ENCODE data around the gene PRKAR2B.

Gene PRKAR2B

DNA sequence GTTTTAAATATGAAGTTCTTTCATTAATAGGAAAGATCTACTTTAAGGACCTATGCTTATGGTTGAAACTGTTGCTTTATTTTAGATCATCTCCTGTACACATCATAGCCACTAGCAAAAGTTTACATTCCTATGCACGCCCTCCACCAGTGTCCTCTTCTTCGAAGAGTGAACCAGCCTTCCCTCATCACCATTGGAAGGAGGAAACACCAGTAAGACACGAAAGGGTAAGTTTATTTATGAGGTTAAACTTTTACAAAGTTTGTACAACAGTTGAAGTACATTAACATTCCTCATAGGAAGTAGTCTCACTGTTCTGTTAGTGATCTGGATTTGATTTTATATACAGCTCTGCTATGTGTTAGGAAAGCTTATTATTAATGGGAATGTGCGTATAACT is 141.2 kb downstream of the PRKAR2B start:
- no peak for DNase-seq (ENCODE audit: low spot score)

GRCh38 chr7:107186240-107186639 is 141.7 kb downstream of the PRKAR2B start:
- DNase-seq (ENCODE audit: low spot score) = no peak

DNA sequence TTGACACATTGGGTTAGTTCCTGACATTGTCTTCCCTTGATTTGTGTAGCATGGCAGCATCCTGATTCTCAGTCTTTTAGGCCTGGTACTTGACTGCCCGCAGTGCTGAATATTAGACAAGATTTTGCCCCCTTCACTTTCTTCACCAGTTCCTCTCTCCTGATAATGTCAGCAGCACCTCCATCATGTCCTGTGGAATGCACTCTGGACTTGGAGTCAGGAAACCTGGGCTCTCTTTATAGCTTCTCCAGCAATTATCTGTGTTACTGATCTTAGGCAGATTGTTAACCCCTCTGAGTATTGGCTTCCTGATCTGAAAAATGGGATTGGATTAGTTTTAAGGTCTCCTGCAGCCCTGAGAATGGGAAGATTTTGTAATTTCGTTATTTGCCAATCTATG is 143.3 kb downstream of the PRKAR2B start:
- DNase-seq (ENCODE audit: low spot score) = no peak

DNA sequence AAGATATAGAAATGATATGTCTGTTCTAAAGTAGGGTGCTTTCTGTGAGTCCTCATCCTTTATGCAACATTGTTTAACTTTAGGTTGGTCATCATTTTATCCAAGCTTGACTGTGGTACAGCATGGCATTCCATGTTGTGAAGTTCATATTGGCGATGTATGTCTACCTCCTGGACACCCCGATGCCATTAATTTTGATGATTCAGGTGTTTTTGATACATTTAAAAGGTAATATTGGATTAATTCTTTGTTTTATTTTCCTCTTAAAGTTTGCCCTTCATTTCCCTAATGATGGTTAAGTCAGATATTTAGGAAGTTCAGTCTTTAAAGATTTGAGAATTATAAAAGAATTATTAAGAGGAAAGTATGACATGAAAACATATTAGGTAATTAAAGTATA is 145.6 kb downstream of the PRKAR2B start:
- DNase-seq (ENCODE audit: low spot score) = no peak

DNA sequence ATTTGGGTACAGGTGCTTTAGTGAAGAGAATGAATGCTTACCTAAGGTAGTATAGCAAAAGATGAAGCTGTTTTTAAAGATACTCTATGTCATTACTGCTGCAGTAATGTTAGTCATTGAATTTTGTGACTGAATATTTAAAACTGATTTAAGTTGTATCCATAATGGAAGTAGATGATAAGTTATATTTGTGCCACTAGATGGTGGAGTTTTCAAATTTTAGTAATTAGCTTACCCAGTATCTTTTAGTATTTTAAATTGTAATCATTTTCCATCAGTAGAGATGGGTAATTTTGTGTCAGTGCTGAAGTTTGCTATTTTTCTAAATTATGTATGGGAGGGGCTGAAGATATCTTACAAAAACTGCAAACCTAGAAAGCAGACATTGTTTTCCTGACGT is 149.5 kb downstream of the PRKAR2B start:
- DNase-seq (ENCODE audit: low spot score) = no peak

DNA sequence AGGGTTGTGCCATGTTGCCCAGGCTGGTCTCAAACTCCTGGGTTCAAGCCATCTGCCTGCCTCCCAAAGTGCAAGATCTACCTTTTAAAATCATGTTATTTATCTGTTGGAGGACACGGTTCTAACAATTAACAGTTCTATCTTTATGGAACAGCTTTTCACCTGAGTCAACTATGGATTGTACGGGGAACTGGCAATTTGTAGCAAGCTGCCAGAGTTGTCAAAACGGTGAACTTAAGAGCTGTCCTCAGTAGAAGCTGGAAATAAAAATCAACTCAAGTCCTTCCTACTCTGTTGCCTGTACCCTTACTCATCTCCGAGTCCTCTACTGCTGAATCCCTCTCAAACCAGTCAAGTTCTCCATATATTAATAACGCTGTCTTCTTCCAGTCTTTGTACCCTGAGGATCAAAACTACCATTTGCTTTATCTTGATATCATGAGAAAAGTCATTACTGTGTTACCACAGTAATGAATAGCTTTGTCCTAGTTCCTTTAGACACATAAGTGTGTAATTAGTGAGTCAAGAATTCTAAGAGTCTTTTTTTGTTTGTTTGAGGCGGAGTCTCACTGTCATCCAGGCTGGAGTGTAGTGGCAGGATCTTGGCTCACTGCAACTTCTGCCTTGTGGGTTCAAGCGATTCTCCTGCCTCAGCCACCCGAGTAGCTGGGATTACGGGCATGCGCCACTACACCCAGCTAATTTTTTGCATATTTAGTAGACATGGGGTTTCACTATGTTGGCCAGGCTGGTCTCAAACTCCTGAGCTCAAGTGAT is 152.5 kb downstream of the PRKAR2B start:
- no peak for DNase-seq (ENCODE audit: low spot score)

GRCh38 chr7:107201795-107202450 is 157.4 kb downstream of the PRKAR2B start:
- DNase-seq (ENCODE audit: low spot score) = peak; percentile 64

- no peak for DNase-seq (ENCODE audit: low spot score)
These were observed 159.1 kb downstream of the PRKAR2B start for GRCh38 chr7:107203607-107204006.

- DNase-seq (ENCODE audit: low spot score) = no peak
These were observed 161.6 kb downstream of the PRKAR2B start for GRCh38 chr7:107206136-107206535.

- DNase-seq (ENCODE audit: low spot score) = no peak
These were observed 162.2 kb downstream of the PRKAR2B start for GRCh38 chr7:107206706-107207105.

DNA sequence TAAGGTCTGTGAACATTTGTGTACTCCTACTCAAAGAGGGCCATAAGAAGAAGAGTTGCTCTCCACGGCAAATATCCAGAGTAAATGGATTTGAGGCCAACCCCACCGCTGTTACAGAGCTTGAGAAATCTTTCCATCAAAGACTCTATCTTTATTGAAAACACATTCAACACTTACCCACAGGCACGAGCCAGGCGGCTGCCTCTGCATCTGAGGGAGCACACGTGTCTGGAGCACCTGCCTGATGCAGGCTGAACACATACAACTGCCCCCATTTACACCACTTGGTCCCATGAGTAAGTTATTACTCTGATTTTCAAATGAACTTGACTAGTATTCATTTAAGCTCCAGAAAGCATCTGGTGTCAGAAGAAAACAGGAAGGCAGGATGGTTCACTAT is 163.0 kb downstream of the PRKAR2B start:
- DNase-seq (ENCODE audit: low spot score) = no peak

- no peak for DNase-seq (ENCODE audit: low spot score)
These were observed 163.6 kb downstream of the PRKAR2B start for GRCh38 chr7:107208024-107208521.

DNA sequence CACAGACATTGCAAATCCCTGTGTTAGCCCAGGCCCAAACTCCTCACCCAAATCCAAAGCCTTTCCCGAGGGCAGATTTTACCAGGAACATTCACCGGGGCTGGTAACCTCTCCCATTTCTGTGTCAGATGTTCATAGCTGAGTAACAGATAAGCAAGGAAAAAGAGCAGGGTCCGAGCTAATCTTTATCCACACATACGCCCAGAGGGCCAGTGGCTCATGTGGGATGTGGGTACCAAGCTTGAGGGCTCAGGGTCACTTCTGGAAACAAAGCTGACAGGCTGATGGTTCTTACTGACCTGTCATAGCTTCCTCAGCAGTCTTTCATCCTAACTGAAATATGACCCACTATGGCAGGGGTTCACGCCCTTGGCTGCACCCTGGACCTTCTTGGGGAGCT is 164.1 kb downstream of the PRKAR2B start:
- DNase-seq (ENCODE audit: low spot score) = no peak

DNA sequence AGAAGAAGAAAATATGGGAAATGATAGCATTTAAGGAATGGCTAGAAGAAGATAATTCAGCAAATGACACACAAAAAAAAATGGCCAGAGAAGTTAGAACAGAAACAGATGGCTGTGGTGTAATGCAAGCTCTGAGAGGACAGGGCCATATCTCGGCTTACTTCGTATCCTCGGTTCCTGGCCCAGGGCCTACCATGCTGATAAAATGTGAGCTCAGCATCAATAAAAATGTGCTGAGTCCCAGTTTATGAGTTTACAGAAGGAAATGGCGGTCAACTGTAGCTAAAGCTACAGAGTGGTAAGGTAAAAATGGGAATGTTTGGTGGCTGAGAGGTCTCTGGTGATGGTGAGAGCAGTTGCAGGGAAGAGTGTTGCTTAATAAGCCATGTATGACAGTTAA is 165.1 kb downstream of the PRKAR2B start:
- no peak for DNase-seq (ENCODE audit: low spot score)

DNA sequence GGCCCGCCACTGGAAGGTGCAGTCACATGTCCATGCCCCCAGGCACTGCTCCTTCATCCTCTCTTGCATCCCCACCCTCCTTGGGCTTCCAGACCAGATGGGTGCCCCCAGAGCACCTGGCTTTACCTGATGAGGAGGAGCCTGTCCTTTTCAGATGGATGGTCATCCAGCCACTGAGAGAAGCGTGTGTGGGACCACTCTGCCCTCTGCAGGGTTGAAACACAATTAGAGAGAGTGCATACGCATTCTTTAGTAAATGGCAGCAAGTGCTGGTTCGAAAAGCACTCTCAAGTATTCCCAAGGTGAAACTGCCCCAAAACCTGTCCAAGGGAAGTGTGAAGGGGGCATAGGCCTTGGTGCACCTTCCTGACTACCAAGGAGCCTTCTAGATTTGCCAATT is 165.9 kb downstream of the PRKAR2B start:
- DNase-seq (ENCODE audit: low spot score) = no peak

All from HuH-7.5 (cell line).